Measurements from ENCODE around the gene PTPN2. TPM values are rescaled to one million over a fixed set of nuclear protein-coding genes. Genes with fewer than 3 reads are reported as not detected.

The PTPN2 gene
- total RNA-seq, 1 donor from 2014 or later: 23.9 TPM

- no peak for TF ChIP-seq CTCF (IDR thresholded peaks at IDR 0.05; ENCODE audit: unreplicated experiment)
- no peak for DNase-seq (ENCODE audit: low spot score)
- Mint-ChIP-seq H3K36me3 (ENCODE audit: low read depth, unreplicated experiment) (no peaks in the 10 kb centered on the region), H3K4me1 (ENCODE audit: unreplicated experiment) (peaks cover 14% of the 10 kb centered on the region), H3K9me3 (ENCODE audit: unreplicated experiment) (no peaks in the 10 kb centered on the region), H3K4me3 (ENCODE audit: unreplicated experiment) (no peak overlapping the region), H3K27ac (ENCODE audit: unreplicated experiment) (no peak overlapping the region), H3K27me3 (ENCODE audit: unreplicated experiment) (no peaks in the 10 kb centered on the region)
Measured at GRCh38 chr18:12911929-12912703, 28.1 kb upstream of the PTPN2 start.

DNA sequence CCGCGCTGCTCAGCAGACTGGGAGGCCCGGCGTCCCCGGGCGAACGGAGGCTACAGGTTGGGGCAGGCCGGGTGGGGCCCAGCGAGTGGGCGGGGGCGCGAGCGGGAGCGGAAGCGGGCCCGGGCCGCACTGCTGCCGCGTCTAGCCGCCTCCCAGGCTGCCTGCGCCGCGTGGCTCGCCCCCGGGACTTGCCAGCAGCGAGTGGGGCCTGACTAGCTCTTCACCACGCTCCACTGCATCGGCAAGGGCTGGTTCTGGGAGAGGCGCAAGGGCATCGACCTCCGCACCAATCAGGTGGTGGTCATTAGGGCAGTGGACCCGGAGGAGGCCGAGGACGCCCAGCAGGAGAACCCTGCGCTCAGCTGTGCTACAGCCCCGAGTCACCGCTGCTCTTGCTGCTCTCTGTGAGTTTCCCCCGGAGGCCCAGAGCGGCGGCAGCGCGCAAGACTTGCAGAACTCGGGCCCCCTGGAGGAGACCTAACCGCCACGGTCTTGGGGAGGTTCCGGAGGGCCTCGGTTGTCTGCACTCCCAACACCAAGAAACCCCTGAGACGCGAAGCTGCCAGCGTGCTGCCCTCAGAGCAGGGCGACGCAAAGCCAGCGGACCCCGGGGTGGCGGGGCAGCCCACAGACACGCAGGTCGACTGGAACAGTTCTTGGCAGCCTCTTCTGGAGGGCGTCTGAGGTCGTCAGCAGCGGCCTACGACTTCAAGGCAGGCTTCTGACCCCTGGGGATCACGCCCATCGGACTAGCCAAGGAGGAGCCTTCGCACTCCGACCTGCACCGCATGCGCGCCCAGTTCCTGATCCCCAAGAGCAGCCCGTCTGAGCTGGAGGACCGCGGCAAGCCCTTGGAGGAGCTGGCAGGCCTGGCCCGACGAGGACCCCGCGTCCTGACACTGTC lies 27.2 kb upstream of the PTPN2 start:
- TF ChIP-seq CTCF (IDR thresholded peaks at IDR 0.05; ENCODE audit: unreplicated experiment): no peak
- no peak for DNase-seq (ENCODE audit: low spot score)
- Mint-ChIP-seq H3K27ac (ENCODE audit: unreplicated experiment) (no peak overlapping the region), H3K36me3 (ENCODE audit: low read depth, unreplicated experiment) (no peaks in the 10 kb centered on the region), H3K4me1 (ENCODE audit: unreplicated experiment) (peaks cover 15% of the 10 kb centered on the region), H3K9me3 (ENCODE audit: unreplicated experiment) (no peaks in the 10 kb centered on the region), H3K27me3 (ENCODE audit: unreplicated experiment) (no peaks in the 10 kb centered on the region), H3K4me3 (ENCODE audit: unreplicated experiment) (no peak overlapping the region)

DNA sequence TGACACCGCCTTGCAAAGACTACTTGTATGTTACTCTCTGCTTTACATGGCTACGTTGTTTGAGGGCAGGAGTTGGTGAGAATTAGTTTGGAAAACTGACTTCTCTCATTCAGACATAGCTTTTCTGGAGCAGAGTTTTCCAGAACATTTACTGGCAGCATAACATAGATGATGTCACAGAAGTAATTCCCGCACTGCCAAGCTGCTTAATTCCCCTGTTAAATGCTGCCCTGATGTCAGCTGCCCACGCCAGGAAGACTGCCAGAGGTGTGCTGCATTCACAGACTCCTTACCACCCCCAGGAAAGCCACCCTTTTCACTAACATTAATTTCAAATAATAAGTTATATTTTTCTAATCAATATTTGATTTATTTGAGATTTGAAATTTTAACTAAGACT lies 24.7 kb upstream of the PTPN2 start:
- H3K27ac Mint-ChIP-seq (ENCODE audit: unreplicated experiment): no peak overlapping the region
- peaks cover 15% of the 10 kb centered on the region for H3K4me1 Mint-ChIP-seq (ENCODE audit: unreplicated experiment)
- no peak for DNase-seq (ENCODE audit: low spot score)

GRCh38 chr18:12907258-12907925 lies 23.4 kb upstream of the PTPN2 start:
- DNase-seq (ENCODE audit: low spot score): no peak
- no peak for TF ChIP-seq CTCF (IDR thresholded peaks at IDR 0.05; ENCODE audit: unreplicated experiment)
- H3K36me3 Mint-ChIP-seq (ENCODE audit: low read depth, unreplicated experiment): no peaks in the 10 kb centered on the region
- H3K4me1 Mint-ChIP-seq (ENCODE audit: unreplicated experiment): peaks cover 15% of the 10 kb centered on the region
- no peak overlapping the region for H3K27ac Mint-ChIP-seq (ENCODE audit: unreplicated experiment)
- no peak overlapping the region for H3K4me3 Mint-ChIP-seq (ENCODE audit: unreplicated experiment)
- peaks cover 3% of the 10 kb centered on the region for H3K27me3 Mint-ChIP-seq (ENCODE audit: unreplicated experiment)
- H3K9me3 Mint-ChIP-seq (ENCODE audit: unreplicated experiment): no peaks in the 10 kb centered on the region

More for the DNA sequence above, 24.7 kb upstream of the PTPN2 start:
- TF ChIP-seq CTCF (IDR thresholded peaks at IDR 0.05; ENCODE audit: unreplicated experiment): no peak
- H3K9me3 Mint-ChIP-seq (ENCODE audit: unreplicated experiment): no peaks in the 10 kb centered on the region
- no peaks in the 10 kb centered on the region for H3K36me3 Mint-ChIP-seq (ENCODE audit: low read depth, unreplicated experiment)
- H3K27me3 Mint-ChIP-seq (ENCODE audit: unreplicated experiment): no peaks in the 10 kb centered on the region
- no peak overlapping the region for H3K4me3 Mint-ChIP-seq (ENCODE audit: unreplicated experiment)

Data from endothelial cell (in vitro differentiated cells).